Vagina (tissue), 2 donors: ENCODE measurements around the gene NEAT1. TPM values are rescaled to one million over a fixed set of nuclear protein-coding genes. Genes with fewer than 3 reads are reported as not detected.

Experiments used
- DNase-seq, 2 donors: peaks; one replicate each; pipeline ENCODE4 v3.0.0-alpha.2; 2017; ENCODE audit errors: extremely low spot score in 2 of 2
- H3K27ac ChIP-seq: fragments of 200-600 bp; sonication (generic); one replicate; pipeline ENCODE4 v1.5.1; 2019
- H3K27me3 ChIP-seq: fragments of 200-600 bp; sonication (generic); one replicate; pipeline ENCODE4 v1.5.1; 2019
- H3K36me3 ChIP-seq, 2 donors: fragments of 200-600 bp; sonication (generic); one replicate each; pipeline ENCODE4 v1.5.1; 2017 to 2019
- H3K4me1 ChIP-seq: fragments of 200-600 bp; sonication (generic); one replicate; pipeline ENCODE4 v1.5.1; 2019
- H3K4me3 ChIP-seq, 2 donors: fragments of 200-600 bp; sonication (generic); 1 replicate in 1 of 2; 2 replicates in 1 of 2; pipeline ENCODE4 v1.5.1; 2016 to 2019
- H3K9me3 ChIP-seq: fragments of 200-600 bp; sonication (generic); one replicate; pipeline ENCODE4 v1.5.1; 2019
- CTCF ChIP-seq, 3 experiments: fragments of 450-650 bp in 2 of 3; fragments of 200-600 bp in 1 of 3; sonication (generic) in 1 of 3; IDR thresholded peaks; one replicate each; pipeline ENCODE4 v1.5.1; 2017 to 2019; ENCODE audit warnings: antibody characterized with exemption in 3 of 3, mild to moderate bottlenecking in 2 of 3, moderate library complexity in 2 of 3
- POLR2A ChIP-seq, 2 donors: fragments of 450-650 bp; IDR thresholded peaks; one replicate each; pipeline ENCODE4 v1.6.1; 2017; ENCODE audit warnings: antibody characterized with exemption in 2 of 2, mild to moderate bottlenecking in 2 of 2, moderate library complexity in 2 of 2
- POLR2AphosphoS5 ChIP-seq, 2 donors: sonication (generic); formaldehyde crosslinking; IDR thresholded peaks; one replicate each; pipeline ENCODE4 v1.9.0; 2017; ENCODE audit warnings: antibody characterized with exemption in 2 of 2, mild to moderate bottlenecking in 2 of 2, low read depth in 1 of 2; ENCODE audit not compliant: insufficient read depth in 1 of 2
- intact Hi-C: fragments of 100-400 bp; cut with DNase I; formaldehyde crosslinking; loops from one replicate; pipeline ENCODE4 v1.15.1; 2023
- total RNA-seq: library from RNA; depleted of rRNA; stranded (reverse); fragments of >200 nt; gene quantifications from one replicate; pipeline ENCODE4 v1.2.3, GENCODE V29; 2016

Gene NEAT1
- total RNA-seq, 1 donor from 2014 or later: 857 TPM

- peak in 1 of 2 donors; percentile 95 for DNase-seq
Observed at GRCh38 chr11:65489035-65489705, 66.6 kb downstream of the NEAT1 start.

GRCh38 chr11:65489706-65490320 is 67.2 kb downstream of the NEAT1 start:
- H3K36me3 ChIP-seq: no peaks in the 10 kb centered on the region
- H3K9me3 ChIP-seq: no peaks in the 10 kb centered on the region
- H3K27me3 ChIP-seq: no peaks in the 10 kb centered on the region
- peak overlapping the region; percentile 100 for H3K27ac ChIP-seq
- TF ChIP-seq POLR2AphosphoS5 (IDR thresholded peaks at IDR 0.05; ENCODE audit: insufficient read depth in 1 of 2, low read depth in 1 of 2) (no peak), POLR2A (IDR thresholded peaks at IDR 0.05) (no peak), CTCF (IDR thresholded peaks at IDR 0.05) (no peak)
- peak in 1 of 2 donors; percentile 91 for DNase-seq
- intact Hi-C loops: loop anchor here (1.0 kb wide), 1 partner anchor 13 kb away; no protein-coding TSS in a partner anchor
- peak overlapping the region in 1 of 2 donors; percentile 12 for H3K4me3 ChIP-seq
- H3K4me1 ChIP-seq: peaks cover 96% of the 10 kb centered on the region

More at GRCh38 chr11:65489035-65489705, 66.6 kb downstream of the NEAT1 start:
- peak; percentile 30 to 84 for TF ChIP-seq POLR2AphosphoS5 (IDR thresholded peaks at IDR 0.05; ENCODE audit: insufficient read depth in 1 of 2, low read depth in 1 of 2)
- no peak for TF ChIP-seq CTCF (IDR thresholded peaks at IDR 0.05)
- peak in 1 of 2 donors; percentile 9 for TF ChIP-seq POLR2A (IDR thresholded peaks at IDR 0.05)
- intact Hi-C loops: no loop called here
- Histone ChIP-seq H3K9me3 (no peaks in the 10 kb centered on the region), H3K36me3 (no peaks in the 10 kb centered on the region), H3K4me1 (peaks cover 92% of the 10 kb centered on the region), H3K4me3 (peak overlapping the region in 1 of 2 donors; percentile 12), H3K27ac (peak overlapping the region; percentile 100), H3K27me3 (no peaks in the 10 kb centered on the region)

- TF ChIP-seq CTCF (IDR thresholded peaks at IDR 0.05) (no peak), POLR2A (IDR thresholded peaks at IDR 0.05) (no peak), POLR2AphosphoS5 (IDR thresholded peaks at IDR 0.05; ENCODE audit: insufficient read depth in 1 of 2, low read depth in 1 of 2) (no peak)
- H3K36me3 ChIP-seq: no peaks in the 10 kb centered on the region
- H3K27me3 ChIP-seq: no peaks in the 10 kb centered on the region
- H3K4me3 ChIP-seq: no peak overlapping the region
- peak overlapping the region; percentile 100 for H3K27ac ChIP-seq
- H3K4me1 ChIP-seq: peaks cover 96% of the 10 kb centered on the region
- no peaks in the 10 kb centered on the region for H3K9me3 ChIP-seq
- DNase-seq: no peak
- intact Hi-C loops: no loop called here
Observed at GRCh38 chr11:65491163-65491465, 68.5 kb downstream of the NEAT1 start.

- Histone ChIP-seq H3K4me3 (no peak overlapping the region), H3K4me1 (peaks cover 96% of the 10 kb centered on the region), H3K9me3 (no peaks in the 10 kb centered on the region), H3K27ac (peak overlapping the region; percentile 100), H3K36me3 (no peaks in the 10 kb centered on the region), H3K27me3 (no peaks in the 10 kb centered on the region)
- TF ChIP-seq POLR2AphosphoS5 (IDR thresholded peaks at IDR 0.05; ENCODE audit: insufficient read depth in 1 of 2, low read depth in 1 of 2): peak; percentile 65 to 75
- no peak for TF ChIP-seq POLR2A (IDR thresholded peaks at IDR 0.05)
- intact Hi-C loops: no loop called here
- DNase-seq: peak in 1 of 2 donors; percentile 94
Observed at GRCh38 chr11:65491614-65492386, 69.2 kb downstream of the NEAT1 start.

GRCh38 chr11:65492387-65492636 is 69.7 kb downstream of the NEAT1 start:
- Histone ChIP-seq H3K4me3 (peak overlapping the region in 1 of 2 donors; percentile 7), H3K4me1 (peaks cover 92% of the 10 kb centered on the region)
- intact Hi-C loops: no loop called here

More at GRCh38 chr11:65492387-65492636, 69.7 kb downstream of the NEAT1 start:
- Histone ChIP-seq H3K36me3 (no peaks in the 10 kb centered on the region), H3K9me3 (no peaks in the 10 kb centered on the region), H3K27me3 (no peaks in the 10 kb centered on the region), H3K27ac (peak overlapping the region; percentile 100)
- DNase-seq: no peak
- TF ChIP-seq POLR2AphosphoS5 (IDR thresholded peaks at IDR 0.05; ENCODE audit: insufficient read depth in 1 of 2, low read depth in 1 of 2) (no peak), POLR2A (IDR thresholded peaks at IDR 0.05) (no peak), CTCF (IDR thresholded peaks at IDR 0.05) (no peak)
